ENCODE results near the gene FAT1.

GRCh38 chr4:186740822-186741221 is 17.2 kb upstream of the FAT1 start:
- TF ChIP-seq MAX (IDR thresholded peaks at IDR 0.05; ENCODE audit: insufficient read depth, insufficient read length), result no peak
- TF ChIP-seq CTCF (IDR thresholded peaks at IDR 0.05; ENCODE audit: extremely low read depth in 1 of 2, insufficient read depth in 1 of 2, low read depth in 1 of 2, low read length in 2 of 2), result no peak
- TF ChIP-seq POLR2A (IDR thresholded peaks at IDR 0.05; ENCODE audit: low read depth, low read length), result no peak
